Colonic mucosa (tissue), 4 donors: ENCODE data around the gene CFAP74. TPM values are rescaled to one million over a fixed set of nuclear protein-coding genes. Genes with fewer than 3 reads are reported as not detected.

Experiments used
- DNase-seq: peaks from one replicate; pipeline ENCODE4 v3.0.0-alpha.2; 2020
- H3K27ac ChIP-seq: fragments of 200-600 bp; one replicate; pipeline ENCODE4 v1.8.0; 2021
- H3K27me3 ChIP-seq: fragments of 200-600 bp; one replicate; pipeline ENCODE4 v1.8.0; 2021
- H3K36me3 ChIP-seq: fragments of 200-600 bp; one replicate; pipeline ENCODE4 v1.8.0; 2021
- H3K4me1 ChIP-seq: fragments of 200-600 bp; one replicate; pipeline ENCODE4 v1.8.0; 2021; ENCODE audit warnings: mild to moderate bottlenecking
- H3K4me3 ChIP-seq: fragments of 200-600 bp; one replicate; pipeline ENCODE4 v1.8.0; 2021
- H3K9ac ChIP-seq, 2 donors: one replicate each; pipeline ENCODE4 v1.7.0; 2013; ENCODE audit warnings: control low read depth in 2 of 2, low read depth in 2 of 2, low read length in 2 of 2
- H3K9me3 ChIP-seq: fragments of 200-600 bp; one replicate; pipeline ENCODE4 v1.8.0; 2021
- intact Hi-C: fragments of 100-400 bp; cut with DNase I; formaldehyde crosslinking; loops from one replicate; pipeline ENCODE4 v1.14.1; 2022
- total RNA-seq, 2 donors: library from RNA; stranded (reverse); fragmentation: NEBNext Ultra II Directional in 1 of 2; extraction: Animal tissue kit (Norgen Biotek cat#: 25700) in 1 of 2; gene quantifications; one replicate each; pipeline ENCODE4 v1.2.1, GENCODE V29; 2021
- TF ChIP-seq, protein P1 (sequence below): fragments of 200-600 bp; IDR thresholded peaks from one replicate; pipeline ENCODE4 v1.8.0; 2022; ENCODE audit warnings: antibody characterized with exemption, mild to moderate bottlenecking
- donor health status: healthy.
- donor health status: DM: no; HTN: no; CAD: no.
- donor health status: DM: no; HTN: no; CAD: no.

Gene CFAP74
- total RNA-seq, 2 donors from 2014 or later: 0.10 to 0.16 TPM

DNA sequence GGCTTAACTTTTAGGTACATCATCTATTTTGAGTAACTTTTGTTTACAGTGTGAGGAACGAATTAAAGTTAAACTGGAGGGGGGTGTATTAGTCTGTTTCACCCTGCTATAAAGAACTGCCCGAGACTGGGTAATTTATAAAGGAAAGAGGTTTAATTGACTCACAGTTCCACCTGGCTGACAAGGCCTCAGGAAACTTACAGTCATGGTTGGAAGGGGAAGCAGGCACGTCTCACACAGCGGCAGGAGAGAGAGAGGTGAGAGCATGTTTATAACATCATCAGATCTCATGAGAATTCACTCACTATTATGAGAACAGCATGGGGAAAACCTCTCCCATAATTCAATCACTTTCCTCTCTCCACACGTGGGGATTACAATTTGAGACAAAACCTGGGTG is 52.6 kb downstream of the CFAP74 start:
- intact Hi-C loops: no loop called here
- no peak for DNase-seq
- no peaks in the 10 kb centered on the region for H3K27me3 ChIP-seq
- no peaks in the 10 kb centered on the region for H3K36me3 ChIP-seq
- H3K4me1 ChIP-seq: no peaks in the 10 kb centered on the region
- no peaks in the 10 kb centered on the region for H3K9me3 ChIP-seq
- TF ChIP-seq, protein P1, sequence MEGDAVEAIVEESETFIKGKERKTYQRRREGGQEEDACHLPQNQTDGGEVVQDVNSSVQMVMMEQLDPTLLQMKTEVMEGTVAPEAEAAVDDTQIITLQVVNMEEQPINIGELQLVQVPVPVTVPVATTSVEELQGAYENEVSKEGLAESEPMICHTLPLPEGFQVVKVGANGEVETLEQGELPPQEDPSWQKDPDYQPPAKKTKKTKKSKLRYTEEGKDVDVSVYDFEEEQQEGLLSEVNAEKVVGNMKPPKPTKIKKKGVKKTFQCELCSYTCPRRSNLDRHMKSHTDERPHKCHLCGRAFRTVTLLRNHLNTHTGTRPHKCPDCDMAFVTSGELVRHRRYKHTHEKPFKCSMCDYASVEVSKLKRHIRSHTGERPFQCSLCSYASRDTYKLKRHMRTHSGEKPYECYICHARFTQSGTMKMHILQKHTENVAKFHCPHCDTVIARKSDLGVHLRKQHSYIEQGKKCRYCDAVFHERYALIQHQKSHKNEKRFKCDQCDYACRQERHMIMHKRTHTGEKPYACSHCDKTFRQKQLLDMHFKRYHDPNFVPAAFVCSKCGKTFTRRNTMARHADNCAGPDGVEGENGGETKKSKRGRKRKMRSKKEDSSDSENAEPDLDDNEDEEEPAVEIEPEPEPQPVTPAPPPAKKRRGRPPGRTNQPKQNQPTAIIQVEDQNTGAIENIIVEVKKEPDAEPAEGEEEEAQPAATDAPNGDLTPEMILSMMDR: no peak
- H3K9ac ChIP-seq: no peak overlapping the region
- no peak overlapping the region for H3K27ac ChIP-seq
- no peak overlapping the region for H3K4me3 ChIP-seq

- intact Hi-C loops: no loop called here
- Histone ChIP-seq H3K4me3 (no peak overlapping the region), H3K9ac (no peak overlapping the region), H3K9me3 (no peaks in the 10 kb centered on the region), H3K27me3 (no peaks in the 10 kb centered on the region), H3K4me1 (no peaks in the 10 kb centered on the region), H3K27ac (no peak overlapping the region), H3K36me3 (no peaks in the 10 kb centered on the region)
- no peak for DNase-seq
- TF ChIP-seq, protein P1: no peak
Observed at GRCh38 chr1:1948783-1949182, 54.8 kb downstream of the CFAP74 start.

- no peak overlapping the region for H3K9ac ChIP-seq
- no peaks in the 10 kb centered on the region for H3K27me3 ChIP-seq
- intact Hi-C loops: no loop called here
Observed at GRCh38 chr1:1947493-1947892, 56.1 kb downstream of the CFAP74 start.

DNA sequence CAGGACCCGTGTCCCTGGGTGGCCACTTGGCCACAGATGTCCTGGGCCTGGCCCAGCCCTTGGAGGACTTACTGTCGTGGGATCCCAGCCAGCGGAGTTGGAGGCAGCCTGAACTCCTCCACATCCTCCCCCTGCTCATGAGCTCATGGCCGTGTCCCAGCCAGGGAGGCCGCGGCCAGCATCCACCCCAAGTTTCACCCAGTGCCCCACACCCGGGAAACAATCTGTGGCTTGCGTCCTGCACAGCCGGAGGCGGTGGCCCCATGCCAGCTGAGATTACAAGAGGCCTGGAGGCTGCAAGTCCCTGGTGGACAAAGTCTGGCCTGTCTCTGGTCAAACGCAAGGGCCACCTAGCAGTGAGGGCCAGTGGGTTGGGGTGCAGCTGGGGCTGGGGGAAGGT is 57.0 kb downstream of the CFAP74 start:
- intact Hi-C loops: no loop called here
- Histone ChIP-seq H3K4me3 (no peak overlapping the region), H3K27me3 (no peaks in the 10 kb centered on the region), H3K9me3 (no peaks in the 10 kb centered on the region), H3K4me1 (no peaks in the 10 kb centered on the region), H3K27ac (no peak overlapping the region), H3K9ac (no peak overlapping the region), H3K36me3 (no peaks in the 10 kb centered on the region)
- TF ChIP-seq, protein P1: no peak
- no peak for DNase-seq

More at GRCh38 chr1:1947493-1947892, 56.1 kb downstream of the CFAP74 start:
- Histone ChIP-seq H3K4me3 (no peak overlapping the region), H3K36me3 (no peaks in the 10 kb centered on the region), H3K9me3 (no peaks in the 10 kb centered on the region), H3K27ac (no peak overlapping the region), H3K4me1 (no peaks in the 10 kb centered on the region)
- no peak for DNase-seq
- TF ChIP-seq, protein P1: no peak

DNA sequence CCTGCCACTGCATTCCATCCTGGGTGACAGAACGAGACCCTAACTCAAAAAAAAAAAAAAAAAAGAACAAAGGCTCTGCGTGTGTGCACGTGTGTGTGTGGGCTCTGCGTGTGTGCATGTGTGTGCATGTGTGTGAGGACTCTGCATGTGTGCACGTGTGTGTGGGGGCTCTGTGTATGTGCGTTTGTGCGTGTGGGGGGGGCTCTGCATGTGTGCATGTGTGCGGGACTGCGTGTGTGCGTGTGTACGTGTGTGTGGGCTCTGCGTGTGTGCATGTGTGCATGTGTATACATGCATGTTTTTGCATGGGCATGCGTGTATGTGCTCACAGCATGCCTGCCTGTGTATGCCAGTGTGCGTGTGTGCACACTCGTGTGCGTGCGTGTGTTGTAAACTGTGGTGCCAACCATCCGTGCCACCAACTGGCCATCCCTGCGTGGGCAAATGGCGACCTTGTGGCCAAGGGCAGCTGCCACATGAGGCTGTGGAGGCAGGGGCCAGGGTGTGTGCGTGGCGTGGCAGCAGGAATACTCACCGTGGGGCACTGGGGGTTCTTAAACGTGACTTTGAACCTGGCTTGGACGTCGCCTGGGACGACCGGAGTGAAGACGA is 57.7 kb downstream of the CFAP74 start:
- no peaks in the 10 kb centered on the region for H3K9me3 ChIP-seq
- no peaks in the 10 kb centered on the region for H3K27me3 ChIP-seq
- TF ChIP-seq, protein P1: no peak
- DNase-seq: no peak
- no peaks in the 10 kb centered on the region for H3K36me3 ChIP-seq
- H3K4me3 ChIP-seq: no peak overlapping the region
- H3K9ac ChIP-seq: no peak overlapping the region
- no peaks in the 10 kb centered on the region for H3K4me1 ChIP-seq
- H3K27ac ChIP-seq: no peak overlapping the region
- intact Hi-C loops: no loop called here
